GM03348 (cell line): ENCODE data around the gene TBC1D9B.

Experiments used
- DNase-seq: peaks from one replicate; pipeline ENCODE4 v3.0.0; 2012; ENCODE audit warnings: low spot score

Gene TBC1D9B

DNA sequence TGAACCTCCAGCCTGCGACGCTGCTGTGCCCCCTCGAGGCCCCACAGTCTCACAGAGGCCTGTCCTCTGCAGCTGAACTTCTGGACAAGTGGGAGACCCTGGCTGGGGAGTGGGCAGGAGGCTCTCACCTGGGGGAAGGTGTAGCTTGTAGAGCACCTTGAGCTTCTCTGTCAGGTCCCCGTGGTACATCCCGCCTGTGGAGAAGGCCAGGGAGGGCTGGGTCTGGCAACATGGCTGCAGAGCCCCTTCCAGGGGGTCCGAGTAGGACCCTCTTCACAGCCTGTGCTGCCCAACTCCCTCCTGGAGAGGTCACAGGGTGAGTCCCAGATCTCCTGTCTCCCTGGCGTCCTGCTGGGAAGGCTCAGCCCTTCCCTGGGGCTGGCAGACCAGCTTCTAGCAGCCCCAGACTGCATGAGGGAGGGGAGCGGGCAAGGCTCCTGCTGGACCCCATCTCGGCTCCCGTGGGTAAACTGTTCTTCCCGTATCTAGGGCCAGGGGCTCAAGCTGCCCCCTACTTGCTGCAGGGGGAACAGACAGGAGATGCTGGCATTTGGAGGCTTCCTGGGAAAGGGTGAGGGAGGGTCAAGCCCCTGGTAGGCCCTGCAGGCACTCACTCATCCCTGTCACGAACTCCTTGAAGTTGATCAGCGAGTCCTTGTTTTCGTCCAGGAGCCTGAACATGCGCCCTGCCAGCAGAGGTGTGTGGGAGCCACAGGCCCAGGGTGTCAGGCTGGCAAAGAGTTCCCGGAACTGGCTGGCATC is 37.9 kb downstream of the TBC1D9B start:
- DNase-seq, result no peak

DNA sequence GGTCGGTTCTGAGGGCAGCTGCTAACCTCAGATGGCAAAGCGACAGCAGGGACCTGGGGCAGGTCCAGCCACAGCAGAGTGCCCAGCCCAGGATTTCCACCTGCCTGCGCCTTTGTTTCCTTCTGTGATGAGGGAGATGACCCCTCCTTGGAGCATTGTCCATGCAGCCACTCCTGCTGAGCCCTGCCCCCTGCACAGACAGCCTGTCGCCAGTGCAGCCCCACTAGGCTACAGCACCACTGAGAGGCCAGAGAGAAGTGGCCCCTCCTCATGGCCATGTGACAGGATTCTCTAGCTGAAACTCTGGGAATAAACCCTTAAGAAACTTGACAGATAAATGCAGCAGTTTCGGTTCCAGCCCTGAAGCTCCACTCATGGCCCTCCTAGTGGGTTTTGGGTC is 38.6 kb downstream of the TBC1D9B start:
- DNase-seq, result no peak

DNA sequence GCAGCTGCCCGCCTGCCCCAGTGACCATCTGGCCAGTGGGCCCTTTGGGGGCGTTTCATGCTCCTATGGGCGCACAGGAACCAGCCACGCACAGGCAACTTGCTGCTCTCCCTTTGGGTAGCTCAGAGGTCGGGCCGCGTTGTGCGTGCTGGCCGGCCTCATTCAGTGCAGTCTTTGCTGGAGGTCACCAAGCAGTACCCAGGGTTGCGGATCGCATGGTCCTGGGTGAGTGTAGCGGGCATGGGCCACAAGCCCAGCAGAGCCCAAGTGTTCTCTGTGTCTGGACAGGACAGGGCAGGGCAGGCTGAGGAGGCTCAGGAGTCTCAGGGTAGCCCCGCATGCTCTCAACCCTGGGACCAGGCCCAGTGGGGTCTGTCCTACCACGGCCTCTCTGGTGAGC is 39.2 kb downstream of the TBC1D9B start:
- DNase-seq, result no peak

DNA sequence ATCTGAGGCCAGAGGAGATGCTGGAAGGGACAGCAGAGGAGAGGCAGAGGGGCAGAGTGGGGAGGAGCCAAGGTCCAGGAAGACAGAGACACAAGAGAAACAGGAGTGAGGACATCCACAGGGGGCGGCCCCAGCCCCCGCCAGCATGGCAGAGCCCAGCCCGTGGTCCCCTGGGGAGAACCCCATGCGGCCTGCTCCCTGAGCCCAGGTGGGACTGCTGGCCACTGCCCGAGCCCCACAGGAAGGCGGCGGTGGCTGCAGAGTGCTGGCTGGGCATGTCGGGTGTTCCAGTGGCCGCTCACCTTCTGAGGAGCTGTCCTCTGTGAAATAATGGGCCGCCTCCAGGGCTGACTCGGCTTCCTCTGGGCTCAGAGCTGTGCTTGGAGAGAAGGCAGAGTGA is 40.2 kb downstream of the TBC1D9B start:
- DNase-seq, result no peak

DNA sequence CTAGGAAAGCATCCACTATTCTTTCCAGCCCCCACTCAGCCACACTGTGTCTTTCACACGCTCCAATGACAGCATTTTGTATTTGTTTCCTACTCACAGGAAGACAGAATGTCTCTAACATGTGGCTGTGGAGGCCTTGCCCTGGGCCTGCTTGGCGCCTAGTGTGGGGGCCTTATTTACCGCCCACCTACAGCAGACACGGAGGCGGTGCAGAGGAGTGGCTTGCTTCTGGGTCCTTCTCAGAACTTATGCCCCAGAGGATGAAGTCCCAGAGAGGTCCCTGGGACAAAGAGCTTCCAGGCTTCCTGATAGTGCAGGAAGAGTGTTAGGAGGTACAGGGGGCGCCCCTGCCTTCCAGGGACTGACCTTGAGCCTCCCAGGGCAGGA is 40.6 kb downstream of the TBC1D9B start:
- DNase-seq, result no peak

DNA sequence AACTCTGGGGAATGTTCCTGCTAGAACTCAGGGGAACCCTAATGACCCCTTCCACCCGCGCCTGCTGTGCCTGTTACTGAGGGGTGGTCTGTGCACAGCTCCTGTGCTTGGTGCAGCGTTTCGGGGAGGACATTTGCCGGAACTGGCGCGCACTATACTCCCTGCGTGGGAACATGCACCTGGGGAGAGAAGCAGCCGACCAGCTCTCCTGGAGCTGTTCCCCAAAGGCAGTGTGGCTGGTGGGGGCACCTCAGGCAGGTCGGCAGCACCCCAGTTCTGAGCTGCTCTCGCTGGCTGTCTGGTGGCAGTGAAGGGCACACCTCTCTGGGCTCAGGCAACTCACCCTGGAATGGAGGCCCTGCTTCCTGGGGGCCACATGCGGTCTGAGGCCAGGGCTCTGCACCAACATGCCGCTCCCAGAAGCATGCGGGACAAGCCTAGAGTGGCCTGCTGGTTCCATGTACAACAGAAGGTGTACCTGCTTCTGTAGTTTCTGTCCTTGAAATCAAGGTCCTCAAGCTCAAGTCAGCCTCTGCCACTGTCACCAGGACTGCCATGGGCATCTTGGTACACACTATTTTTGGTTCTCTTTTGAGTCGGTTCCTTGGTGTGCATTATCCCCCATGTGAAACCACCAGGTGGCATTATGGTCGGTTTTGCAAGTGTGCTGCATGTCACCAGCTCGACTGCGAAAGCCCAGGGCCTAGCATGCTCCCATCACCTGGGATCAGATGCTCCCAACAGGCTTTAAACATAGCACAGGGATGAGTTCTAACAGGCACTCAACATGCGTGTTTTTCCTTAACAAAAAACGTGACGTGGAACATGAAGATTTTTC is 41.2 kb downstream of the TBC1D9B start:
- DNase-seq, result no peak

DNA sequence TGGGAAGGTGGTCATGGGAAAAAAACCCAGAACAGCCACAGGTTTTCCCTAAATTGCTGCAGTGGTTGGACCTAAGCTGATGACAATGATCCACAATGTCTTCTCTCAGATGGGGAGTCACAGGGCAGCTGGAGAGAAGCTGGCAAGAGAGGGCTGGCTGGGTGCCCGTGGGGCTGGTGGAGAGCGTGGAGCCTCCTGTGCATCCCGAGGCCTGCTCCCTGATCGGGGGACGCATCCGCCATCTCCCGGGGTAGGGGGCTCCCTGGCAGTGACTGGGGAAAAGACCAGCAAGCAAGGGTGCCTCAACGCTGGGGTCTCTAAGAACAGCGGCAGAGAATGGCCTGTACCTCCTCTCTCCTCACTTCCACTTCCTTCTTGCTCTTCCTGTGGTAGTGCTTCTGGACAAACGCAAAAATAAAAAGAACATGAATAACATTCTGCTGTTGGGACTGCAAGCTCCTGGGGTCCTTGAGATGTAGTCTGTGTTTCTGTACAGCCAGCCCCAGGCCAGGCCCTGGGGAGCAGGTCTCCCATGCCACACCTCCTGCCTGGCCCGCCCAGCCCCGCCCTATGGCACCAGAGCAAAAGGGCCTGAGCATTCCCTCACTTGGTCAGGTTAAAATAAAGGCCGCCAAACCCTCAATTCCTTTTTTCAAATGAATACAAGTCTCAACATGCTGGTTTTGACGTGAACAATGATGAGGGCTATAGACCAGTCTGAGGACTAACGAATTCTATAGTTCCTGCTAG is 42.0 kb downstream of the TBC1D9B start:
- no peak for DNase-seq

DNA sequence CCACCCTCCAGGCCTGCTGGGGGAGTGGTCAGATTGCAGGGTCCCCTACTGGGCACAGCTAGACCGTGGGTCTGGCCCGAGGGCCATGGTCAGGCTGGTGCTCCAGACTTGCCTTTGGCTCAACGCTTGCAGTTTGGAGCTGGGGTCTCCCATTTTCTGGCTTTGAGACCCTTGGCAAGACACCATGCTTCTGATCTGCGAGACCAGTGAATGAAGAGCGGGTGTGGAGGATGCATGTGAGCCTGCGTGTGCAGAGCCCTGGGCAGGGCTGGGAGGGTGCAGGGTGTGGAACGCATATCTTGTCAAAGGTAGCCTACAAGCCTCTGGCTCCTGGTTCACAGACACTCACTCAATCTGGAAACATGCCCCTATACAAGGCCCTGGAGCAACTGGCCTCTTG is 43.0 kb downstream of the TBC1D9B start:
- no peak for DNase-seq

DNA sequence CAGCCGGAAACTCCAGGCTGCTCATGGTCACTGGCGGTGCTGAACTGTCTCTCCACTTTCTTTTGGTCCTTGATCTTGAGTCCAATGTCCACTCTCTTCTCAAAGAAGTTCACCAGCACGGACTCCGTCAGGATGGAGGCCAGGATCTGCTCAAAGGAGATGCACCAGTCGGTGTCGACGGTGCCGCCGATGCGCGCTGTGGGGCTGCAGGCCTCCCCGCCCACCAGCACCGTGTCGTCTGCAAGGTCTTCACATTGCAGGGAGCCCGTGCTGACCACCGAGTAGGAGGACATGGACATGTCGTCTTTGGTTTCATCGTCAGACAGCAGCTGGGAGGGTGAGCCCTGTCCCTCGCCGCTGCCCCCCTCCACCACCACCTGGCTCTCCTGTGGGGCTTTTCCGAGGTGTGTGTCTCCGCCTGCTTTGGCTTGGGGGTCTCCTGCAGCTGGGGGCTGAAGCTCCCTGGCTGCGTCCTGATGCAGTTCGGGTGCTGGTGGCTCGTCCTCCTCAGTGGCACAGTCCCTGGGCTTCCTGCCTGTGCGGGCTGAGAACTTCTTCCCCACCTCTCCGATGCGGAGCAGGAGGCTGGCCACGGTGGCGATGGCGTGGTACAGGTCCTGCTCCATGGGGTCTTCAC is 44.1 kb downstream of the TBC1D9B start:
- DNase-seq, result no peak

DNA sequence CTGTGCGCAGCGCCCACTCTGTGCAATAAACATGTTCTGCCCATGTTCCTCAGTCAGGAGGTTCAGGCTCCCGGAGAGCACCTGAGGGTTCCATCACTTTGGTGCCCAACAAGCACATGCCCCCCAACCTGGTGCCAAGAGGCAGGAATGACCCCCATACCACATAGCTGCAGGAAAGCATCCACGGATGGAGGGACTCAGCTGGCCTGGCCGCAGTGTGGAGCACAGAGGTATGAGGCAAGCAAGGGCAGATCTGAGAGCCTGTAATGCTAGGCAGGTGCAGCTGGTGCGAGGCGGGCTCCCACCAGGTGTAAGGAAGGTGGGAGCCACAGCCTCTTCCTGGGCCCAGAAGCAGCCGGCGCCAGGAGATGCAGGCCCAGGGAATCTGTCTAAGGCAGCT is 44.8 kb downstream of the TBC1D9B start:
- no peak for DNase-seq

DNA sequence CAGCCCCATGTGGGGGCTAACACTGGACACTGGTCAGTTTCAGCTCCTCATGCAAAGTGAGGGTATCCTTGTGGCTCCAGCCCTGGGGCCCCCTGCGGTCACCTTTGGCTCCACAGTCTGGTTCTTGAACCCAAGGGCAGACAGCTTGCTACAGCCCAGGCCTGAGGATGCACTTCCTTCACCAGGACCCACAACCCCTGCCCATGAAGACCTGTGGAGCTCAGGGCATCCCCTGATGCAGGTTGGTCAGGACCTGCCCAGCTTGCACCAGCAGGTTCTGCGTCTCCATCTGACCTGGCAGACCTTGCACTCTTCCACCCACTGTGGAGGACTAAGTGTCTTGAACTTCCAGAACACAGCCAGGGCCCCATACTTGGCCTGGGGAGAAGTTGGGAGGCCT is 45.4 kb downstream of the TBC1D9B start:
- no peak for DNase-seq

DNA sequence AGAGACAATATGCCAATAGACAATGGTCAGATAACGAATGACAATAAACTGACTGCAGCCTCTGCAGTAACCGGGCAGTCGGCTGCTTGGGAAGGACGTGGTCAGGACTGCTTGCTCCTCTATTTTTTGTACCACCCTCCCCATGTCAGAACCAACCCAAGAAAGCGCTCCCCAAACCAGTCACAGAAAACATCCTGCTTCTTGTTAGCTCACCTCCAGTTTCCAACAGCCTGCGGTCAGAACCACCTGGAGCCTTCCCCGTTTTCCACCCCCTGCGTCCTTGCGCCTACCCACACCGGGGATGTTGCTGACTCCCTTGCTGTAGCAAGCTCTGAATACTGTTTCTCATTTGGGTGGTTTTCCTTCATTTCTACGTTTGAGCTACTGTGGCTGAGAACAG is 47.4 kb downstream of the TBC1D9B start:
- DNase-seq, result no peak

DNA sequence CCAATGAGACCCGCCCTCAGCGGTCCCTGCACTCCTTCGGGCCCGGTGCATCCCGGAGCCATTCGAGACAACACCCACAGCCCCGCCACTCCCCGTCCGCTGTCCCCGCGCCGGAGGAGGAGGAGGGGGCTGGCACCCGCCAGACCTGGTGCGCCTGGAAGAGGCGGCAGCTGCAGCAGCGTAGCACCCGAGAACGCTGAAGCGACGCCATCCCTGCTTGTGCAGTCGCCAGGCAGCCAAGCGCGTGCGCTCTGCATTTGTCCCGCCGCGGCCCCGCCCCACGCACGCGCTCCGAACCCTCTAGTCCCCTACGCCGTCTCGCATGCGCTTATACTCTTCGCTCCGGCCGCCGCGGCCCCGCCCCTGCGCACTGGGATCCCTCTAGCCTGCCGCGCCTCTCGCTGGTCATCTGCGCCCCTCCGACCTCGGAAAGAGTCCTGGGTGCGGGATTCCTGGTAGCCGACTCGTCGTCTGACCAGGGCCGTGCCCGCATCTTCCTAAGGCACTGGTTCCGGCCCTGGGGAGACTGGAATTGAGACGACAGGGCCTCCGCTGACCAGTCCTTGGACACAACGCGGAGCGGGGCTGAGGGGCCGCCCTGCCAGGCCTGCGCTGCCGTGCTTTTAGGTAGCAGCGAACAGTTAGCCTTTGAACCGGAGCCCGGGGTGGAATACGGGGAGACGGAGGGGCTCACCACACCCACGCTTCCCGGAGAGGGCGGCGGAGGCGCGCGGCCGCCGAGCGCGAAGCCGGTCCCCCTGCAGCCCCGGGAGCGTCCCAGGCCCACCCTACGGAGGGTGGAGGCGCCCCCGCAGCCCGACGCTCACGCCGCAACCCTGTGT is 48.9 kb downstream of the TBC1D9B start, which contains the start of gene MRNIP:
Gene MRNIP, minus strand, starts transcription at position 232 of the 842 bp plus-strand sequence. Its CDS starts 21 bp downstream, at position 211.
- peak; percentile 100 for DNase-seq

DNA sequence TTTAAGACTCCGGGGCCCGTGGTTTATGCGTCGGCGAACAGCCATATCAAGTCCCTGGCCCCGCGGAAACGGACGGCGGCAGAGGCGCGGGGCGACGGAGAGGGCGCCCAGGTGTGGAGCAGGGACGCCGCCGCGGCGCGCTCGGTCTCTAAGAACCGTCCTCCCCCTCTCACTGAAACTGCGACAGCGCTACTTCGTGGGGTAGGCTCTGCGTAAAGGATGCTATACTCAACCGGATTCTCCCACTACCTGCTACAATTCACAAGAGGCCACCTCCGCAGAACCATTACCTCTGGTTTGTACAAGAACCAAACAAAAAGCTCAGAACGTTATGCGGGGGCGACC is 49.5 kb downstream of the TBC1D9B start:
- DNase-seq, result peak; percentile 57

DNA sequence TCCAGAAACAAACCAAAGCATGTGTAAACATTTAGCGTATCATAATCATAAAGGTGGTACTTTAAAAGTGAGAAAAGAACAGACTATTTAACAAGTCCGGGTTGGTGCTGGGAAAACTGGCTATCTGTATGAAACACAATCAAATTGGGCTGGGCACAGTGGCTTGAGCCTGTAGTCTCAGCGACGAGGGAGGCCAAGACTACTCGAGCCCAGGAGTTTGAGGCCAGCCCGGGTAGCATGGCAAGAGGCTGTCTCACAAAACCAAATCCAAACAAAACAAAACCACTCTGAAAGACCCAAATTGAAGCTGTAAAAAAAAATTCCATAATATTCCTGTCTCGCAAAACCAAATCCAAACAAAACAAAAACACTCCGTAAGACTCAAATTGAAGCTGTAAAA is 53.3 kb downstream of the TBC1D9B start:
- no peak for DNase-seq

DNA sequence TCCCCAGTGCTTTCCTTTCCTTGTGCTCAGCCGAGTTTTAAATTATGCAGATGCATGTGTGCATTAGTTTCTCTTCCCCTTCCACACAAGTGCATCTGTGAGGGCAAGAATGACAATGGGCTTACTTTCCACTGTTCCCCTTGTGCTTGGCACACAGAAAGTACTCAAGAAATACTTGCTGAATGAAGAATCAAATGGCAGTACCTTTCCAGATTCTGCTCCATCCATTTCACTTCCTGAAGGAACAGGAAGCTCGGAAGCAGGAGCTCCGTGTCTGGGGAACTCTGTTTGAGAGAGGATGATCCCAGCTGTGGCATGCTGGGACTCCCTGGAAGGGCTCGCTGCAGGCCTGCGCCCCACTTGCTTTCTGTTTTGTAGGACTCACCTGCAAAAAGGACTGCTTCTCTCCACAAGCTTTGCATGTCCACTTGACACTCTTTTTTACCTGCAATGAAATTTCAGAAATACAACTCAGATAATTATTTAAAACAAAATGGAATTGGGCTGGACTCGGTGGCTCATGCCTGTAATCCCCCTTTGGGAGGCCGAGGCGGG is 54.6 kb downstream of the TBC1D9B start:
- DNase-seq, result no peak

DNA sequence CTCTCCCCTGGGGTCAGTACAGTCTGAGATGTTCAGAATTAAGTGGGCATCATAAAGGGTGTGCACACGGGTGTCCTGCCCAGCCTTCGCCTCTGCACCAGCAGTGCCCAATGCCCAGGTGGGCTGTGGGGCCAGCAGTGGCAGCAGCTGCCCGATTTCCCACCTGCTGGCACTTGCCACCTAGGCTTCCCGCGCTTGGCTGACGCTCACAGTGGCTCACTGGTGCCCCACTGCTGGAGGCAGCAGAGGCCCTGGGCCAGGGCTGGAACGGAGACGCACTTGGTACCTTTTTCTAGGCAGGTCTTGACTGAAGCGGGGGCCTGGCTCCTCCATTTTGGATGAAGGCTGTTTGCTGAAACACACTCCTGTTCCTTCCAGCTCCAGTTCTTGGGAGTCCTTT is 66.1 kb downstream of the TBC1D9B start:
- DNase-seq, result no peak

DNA sequence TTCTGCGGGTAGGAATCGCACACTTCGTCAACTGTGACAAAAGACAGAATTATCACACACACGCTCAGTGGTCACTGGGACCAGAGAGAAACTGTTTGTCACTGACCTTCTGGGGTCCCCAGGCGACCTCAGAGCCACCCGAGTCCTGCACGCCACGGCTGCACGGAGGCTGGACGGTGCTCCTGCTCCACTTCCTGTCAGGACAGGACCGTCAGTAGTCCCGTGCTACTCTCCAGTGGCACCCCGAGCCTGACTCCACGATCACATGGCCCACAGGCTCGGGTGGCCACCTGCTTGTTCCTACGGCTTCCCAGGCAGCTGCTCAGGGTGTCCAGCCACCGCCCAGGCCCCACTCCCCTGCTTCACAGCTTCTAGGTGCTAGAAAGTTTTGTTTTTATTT is 66.9 kb downstream of the TBC1D9B start:
- no peak for DNase-seq

DNA sequence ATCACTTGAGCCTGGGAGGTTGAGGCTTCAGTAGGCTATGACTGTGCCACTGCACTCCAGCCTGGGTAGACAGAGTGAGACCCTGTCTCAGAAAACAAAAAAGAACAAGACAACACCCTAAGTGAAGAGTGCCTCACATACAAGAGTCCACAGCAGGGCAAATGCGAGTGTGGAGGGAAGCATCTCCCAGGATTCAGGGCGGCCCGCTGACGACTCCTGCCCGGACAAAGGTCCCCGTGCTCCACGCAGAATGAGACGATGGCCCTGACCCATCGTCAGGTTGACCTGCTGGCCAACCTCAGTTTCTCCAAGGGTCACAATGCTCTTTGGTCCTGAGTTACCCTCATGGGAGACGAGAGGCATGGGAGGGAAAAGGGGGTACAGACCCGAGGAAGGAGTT is 67.4 kb downstream of the TBC1D9B start:
- no peak for DNase-seq

DNA sequence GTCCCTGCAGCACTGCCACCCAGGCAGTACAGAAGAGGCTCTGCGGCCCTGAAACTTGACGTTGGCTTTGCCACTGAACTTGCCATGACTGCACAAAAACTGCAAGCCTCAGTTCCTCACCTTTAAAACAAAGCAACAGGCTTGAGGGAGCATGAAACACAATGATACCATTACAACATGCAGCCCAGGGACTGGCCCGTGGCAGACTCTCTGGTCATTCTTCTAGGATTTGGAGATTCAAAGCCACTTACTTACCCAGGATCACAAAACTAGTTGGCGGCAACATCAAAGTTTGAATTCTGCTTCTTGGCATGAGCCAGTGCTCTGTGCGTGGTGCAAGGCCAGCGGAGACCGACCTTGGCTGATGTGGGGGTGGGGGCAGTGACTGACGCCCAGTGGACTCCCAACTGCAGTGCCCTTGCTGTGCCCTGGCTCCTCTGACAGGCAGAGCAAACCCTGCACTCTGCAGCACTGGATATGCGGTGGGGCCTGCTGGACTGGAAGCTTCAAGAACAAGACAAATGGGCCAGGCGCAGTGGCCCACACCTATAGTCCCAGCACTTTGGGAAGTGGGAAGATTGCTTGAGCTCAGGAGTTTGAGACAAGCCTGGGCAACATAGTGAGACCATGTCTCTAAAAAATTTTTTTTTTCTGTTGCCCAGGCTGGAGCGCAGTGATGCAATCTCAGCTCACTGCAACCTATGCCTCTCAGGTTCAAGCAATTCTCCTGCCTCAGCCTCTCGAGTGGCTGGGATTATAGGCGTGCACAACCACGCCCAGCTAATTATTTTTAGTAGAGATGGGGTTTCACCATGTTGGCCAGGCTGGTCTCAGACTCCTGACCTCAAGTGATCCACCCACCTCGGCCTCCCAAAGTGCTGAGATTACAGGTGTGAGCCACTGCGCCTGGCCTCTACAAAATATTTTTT is 68.1 kb downstream of the TBC1D9B start:
- DNase-seq, result no peak
